KG1 (cell line): Measurements from ENCODE around the gene BAIAP2L1.

Experiments used
- DNase-seq: peaks from one replicate; lab custom pipeline; 2025; lab: John Stamatoyannopoulos, UW

Gene BAIAP2L1

GRCh38 chr7:98358706-98359105 lies 42.2 kb downstream of the BAIAP2L1 start:
- DNase-seq = no peak

- no peak for DNase-seq
These were observed 43.1 kb downstream of the BAIAP2L1 start for GRCh38 chr7:98357751-98358161.

GRCh38 chr7:98355250-98355538 lies 45.7 kb downstream of the BAIAP2L1 start:
- no peak for DNase-seq

GRCh38 chr7:98354511-98355249 lies 46.2 kb downstream of the BAIAP2L1 start:
- DNase-seq = no peak

GRCh38 chr7:98354052-98354451 lies 46.8 kb downstream of the BAIAP2L1 start:
- DNase-seq = no peak

- no peak for DNase-seq
These were observed 48.3 kb downstream of the BAIAP2L1 start for GRCh38 chr7:98352621-98353020.

GRCh38 chr7:98351136-98351535 lies 49.8 kb downstream of the BAIAP2L1 start:
- DNase-seq = no peak

GRCh38 chr7:98348726-98349474 lies 52.0 kb downstream of the BAIAP2L1 start:
- no peak for DNase-seq

- DNase-seq = no peak
These were observed 54.3 kb downstream of the BAIAP2L1 start for GRCh38 chr7:98346515-98347069.

GRCh38 chr7:98341106-98341505 lies 59.8 kb downstream of the BAIAP2L1 start:
- no peak for DNase-seq

GRCh38 chr7:98339043-98339442 lies 61.8 kb downstream of the BAIAP2L1 start:
- DNase-seq = no peak

- DNase-seq = no peak
These were observed 62.4 kb downstream of the BAIAP2L1 start for GRCh38 chr7:98338441-98338840.

- no peak for DNase-seq
These were observed 65.4 kb downstream of the BAIAP2L1 start for GRCh38 chr7:98335411-98335977.

GRCh38 chr7:98334081-98334480 lies 66.8 kb downstream of the BAIAP2L1 start:
- DNase-seq = no peak

- no peak for DNase-seq
These were observed 69.9 kb downstream of the BAIAP2L1 start for GRCh38 chr7:98330926-98331529.

- DNase-seq = no peak
These were observed 71.0 kb downstream of the BAIAP2L1 start for GRCh38 chr7:98329791-98330373.

- DNase-seq = no peak
These were observed 71.6 kb downstream of the BAIAP2L1 start for GRCh38 chr7:98329100-98329790.

GRCh38 chr7:98324782-98325181 lies 76.1 kb downstream of the BAIAP2L1 start:
- DNase-seq = no peak

GRCh38 chr7:98323597-98324322 lies 77.1 kb downstream of the BAIAP2L1 start:
- DNase-seq = no peak

- DNase-seq = no peak
These were observed 78.3 kb downstream of the BAIAP2L1 start for GRCh38 chr7:98322331-98323270.
